B cell (primary cell): ENCODE measurements around the gene PRTG. TPM values are rescaled to one million over a fixed set of nuclear protein-coding genes. Genes with fewer than 3 reads are reported as not detected.

Experiments
- ATAC-seq: fragments of 200-7000 bp; cut with Tn5 transposase; one replicate; pipeline ENCODE4 v1.10.0; 2021; ENCODE audit warnings: low read depth, mild to moderate bottlenecking, moderate number of reproducible peaks, moderate library complexity
- CTCF ChIA-PET: fragments of 350-600 bp; sonication (Branson Sonifier 250); formaldehyde crosslinking; loops from one replicate; lab custom pipeline; 2021; ENCODE audit warnings: antibody characterized with exemption, inconsistent platforms; lab: Charles Lee
- POLR2A ChIA-PET: fragments of 350-600 bp; sonication (Branson Sonifier 250); formaldehyde crosslinking; loops from one replicate; lab custom pipeline; 2021; ENCODE audit warnings: antibody characterized with exemption; lab: Charles Lee
- DNase-seq: peaks from one replicate; pipeline ENCODE4 v3.0.0; 2013
- H2AFZ ChIP-seq: 2 replicates; pipeline ENCODE4 v1.6.1; 2012; ENCODE audit warnings: mild to moderate bottlenecking, low read depth, low read length; ENCODE audit not compliant: insufficient read depth, poor library complexity, severe bottlenecking
- H3K27ac ChIP-seq, 2 donors: 1 replicate in 1 of 2; 2 replicates in 1 of 2; pipeline ENCODE4 v1.5.1; 2012 to 2013; ENCODE audit warnings: low read length in 2 of 2, mild to moderate bottlenecking in 2 of 2, moderate library complexity in 1 of 2
- H3K27me3 ChIP-seq, 4 experiments: fragments of 200-600 bp in 1 of 4; sonication (generic) in 1 of 4; replicated peaks in 1 of 4; 1 replicate in 2 of 4; 2 replicates in 2 of 4; pipeline versions ENCODE4 v1.6.1 to v1.7.0; 2013 to 2016; ENCODE audit warnings: low read length in 3 of 4, mild to moderate bottlenecking in 2 of 4, mixed read lengths in 1 of 4, moderate library complexity in 1 of 4; ENCODE audit not compliant: insufficient read depth in 4 of 4, control insufficient read depth in 3 of 4; ENCODE audit errors: control extremely low read depth in 1 of 4
- H3K36me3 ChIP-seq, 2 experiments: replicated peaks in 1 of 2; 1 replicate in 1 of 2; 2 replicates in 1 of 2; pipeline versions ENCODE4 v1.6.1 to v1.7.1; 2013; ENCODE audit warnings: low read length in 1 of 2; ENCODE audit not compliant: insufficient read depth in 2 of 2, control insufficient read depth in 1 of 2; ENCODE audit errors: control extremely low read depth in 1 of 2, extremely low read depth in 1 of 2
- H3K4me1 ChIP-seq, 2 donors: fragments of 200-600 bp in 1 of 2; sonication (generic) in 1 of 2; 1 replicate in 1 of 2; 2 replicates in 1 of 2; pipeline versions ENCODE4 v1.5.1 to v1.6.1; 2013 to 2017; ENCODE audit warnings: low read length in 2 of 2; ENCODE audit not compliant: control insufficient read depth in 2 of 2, insufficient read depth in 2 of 2
- H3K4me2 ChIP-seq: replicated peaks from 2 replicates; pipeline ENCODE3; 2012; ENCODE audit warnings: mild to moderate bottlenecking, low read depth, low read length; ENCODE audit not compliant: poor library complexity, severe bottlenecking
- H3K4me3 ChIP-seq, 5 experiments: fragments of 200-600 bp in 1 of 5; sonication (generic) in 1 of 5; 1 replicate in 3 of 5; 2 replicates in 2 of 5; pipeline versions ENCODE4 v1.5.1 to v1.7.0; 2011 to 2016; ENCODE audit warnings: low read length in 4 of 5, mild to moderate bottlenecking in 4 of 5, low read depth in 2 of 5, control low read depth in 1 of 5, moderate library complexity in 1 of 5; ENCODE audit not compliant: insufficient read depth in 1 of 5; ENCODE audit errors: control extremely low read depth in 1 of 5, extremely low read depth in 1 of 5
- H3K79me2 ChIP-seq: fragments of 200-600 bp; sonication (generic); one replicate; pipeline ENCODE4 v1.6.0; 2016; ENCODE audit warnings: low read length; ENCODE audit not compliant: control insufficient read depth, insufficient read depth
- H3K9ac ChIP-seq: fragments of 200-600 bp; sonication (generic); 2 replicates; pipeline ENCODE4 v1.6.1; 2017; ENCODE audit warnings: mild to moderate bottlenecking, low read length, moderate library complexity
- H3K9me3 ChIP-seq, 3 donors: one replicate each; pipeline versions ENCODE4 v1.6.1 to v1.7.1; 2013; ENCODE audit warnings: low read length in 2 of 3; ENCODE audit not compliant: control insufficient read depth in 2 of 3, insufficient read depth in 1 of 3; ENCODE audit errors: control extremely low read depth in 1 of 3
- H4K20me1 ChIP-seq: 2 replicates; pipeline ENCODE4 v1.6.0; 2012; ENCODE audit warnings: mild to moderate bottlenecking, low read length; ENCODE audit not compliant: insufficient read depth, control insufficient read depth, poor library complexity, severe bottlenecking
- H3K27ac Mint-ChIP-seq: one replicate; pipeline ENCODE4 v1.8.0; 2021; ENCODE audit warnings: mixed read lengths
- H3K27me3 Mint-ChIP-seq: one replicate; pipeline ENCODE4 v1.8.0; 2021; ENCODE audit warnings: mixed read lengths
- H3K4me1 Mint-ChIP-seq: one replicate; pipeline ENCODE4 v1.8.0; 2021; ENCODE audit warnings: mixed read lengths
- H3K4me3 Mint-ChIP-seq: one replicate; pipeline ENCODE4 v1.8.0; 2021; ENCODE audit warnings: mixed read lengths
- H3K9me3 Mint-ChIP-seq: one replicate; pipeline ENCODE4 v1.8.0; 2022; ENCODE audit warnings: mixed read lengths; ENCODE audit not compliant: insufficient read depth
- EZH2 ChIP-seq: IDR thresholded peaks from 2 replicates; pipeline ENCODE4 v1.6.1; 2012; ENCODE audit warnings: borderline replicate concordance, low read depth, mild to moderate bottlenecking, moderate library complexity, low read length; ENCODE audit not compliant: insufficient read depth, poor library complexity, severe bottlenecking
- WGBS: methylation state at CpG from one replicate; pipeline ENCODE4 v1.1.5; 2013; ENCODE audit warnings: missing lambda C conversion rate; ENCODE audit not compliant: insufficient coverage; 5-methylcytosine and 5-hydroxymethylcytosine counted together
- intact Hi-C: fragments of 100-400 bp; cut with micrococcal nuclease; formaldehyde crosslinking; loops from one replicate; pipeline ENCODE4 v1.10.0; 2022
- polyA plus RNA-seq: library from polyadenylated mRNA; depleted of rRNA; stranded (reverse); fragments of >200 nt; gene quantifications from 2 replicates; pipeline ENCODE4 v1.2.3, GENCODE V29; 2012
- small RNA-seq: library from RNA; depleted of rRNA; stranded (forward); fragments of <200 nt; gene quantifications from one replicate; pipeline ENCODE3, GENCODE V24; 2012; ENCODE audit warnings: low replicate concordance, low read depth; ENCODE audit not compliant: insufficient read length
- total RNA-seq, 2 donors: library from RNA; stranded (reverse); fragments of 120-200 nt in 1 of 2; gene quantifications; 1 replicate in 1 of 2; 2 replicates in 1 of 2; pipeline versions ENCODE4 v1.2.3 to v1.2.4, GENCODE V29; 2013 to 2022
- TF ChIP-seq, protein P1 (sequence below): fragments of 200-600 bp; IDR thresholded peaks from one replicate; pipeline ENCODE4 v1.8.0; 2022; ENCODE audit warnings: antibody characterized with exemption, mild to moderate bottlenecking

PRTG gene
- total and polyA plus RNA-seq, 2 donors (not counting 1 experiment from before 2014, with no cell fraction given): not detected

DNA sequence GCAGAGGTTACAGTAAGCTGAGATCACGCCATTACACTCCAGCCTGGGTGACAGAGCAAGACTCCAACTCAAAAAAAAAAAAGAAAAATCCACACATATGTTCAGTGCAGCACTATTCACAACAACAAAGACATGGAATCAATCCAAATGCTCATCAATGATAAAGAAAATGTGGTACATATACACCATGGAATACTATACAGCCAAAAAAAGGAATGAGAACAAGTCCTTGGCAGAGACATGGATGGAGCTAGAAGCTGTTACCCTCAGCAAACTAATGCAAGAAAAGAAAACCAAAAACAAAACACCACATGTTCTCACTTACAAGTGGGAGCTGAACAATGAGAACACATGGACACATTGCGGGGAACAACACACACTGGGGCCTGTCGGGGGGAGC lies 180.4 kb downstream of the PRTG start:
- ATAC-seq: no peak

More for the DNA sequence above, 180.4 kb downstream of the PRTG start:
- H3K27me3 Mint-ChIP-seq: no peaks in the 10 kb centered on the region
- Histone ChIP-seq H3K4me3 (no peak overlapping the region), H3K79me2 (no peaks in the 10 kb centered on the region), H3K9ac (no peak overlapping the region), H3K36me3 (no peaks in the 10 kb centered on the region), H2AFZ (no peak overlapping the region), H3K9me3 (peaks cover 0 to 6% (median 1%) of the 10 kb centered on the region in 3 donors), H3K4me2 (no peak overlapping the region), H3K4me1 (no peaks in the 10 kb centered on the region), H3K27ac (no peak overlapping the region), H4K20me1 (no peaks in the 10 kb centered on the region), H3K27me3 (no peaks in the 10 kb centered on the region)
- WGBS: 89% methylated on average over 2 of the region's 3 CpGs
- POLR2A ChIA-PET: no interaction called here
- no peak overlapping the region for H3K27ac Mint-ChIP-seq
- CTCF ChIA-PET: no interaction called here
- no peaks in the 10 kb centered on the region for H3K4me1 Mint-ChIP-seq
- H3K9me3 Mint-ChIP-seq: peaks cover 12% of the 10 kb centered on the region
- intact Hi-C loops: no loop called here
- no peak overlapping the region for H3K4me3 Mint-ChIP-seq
- TF ChIP-seq EZH2: no peak
- TF ChIP-seq, protein P1, sequence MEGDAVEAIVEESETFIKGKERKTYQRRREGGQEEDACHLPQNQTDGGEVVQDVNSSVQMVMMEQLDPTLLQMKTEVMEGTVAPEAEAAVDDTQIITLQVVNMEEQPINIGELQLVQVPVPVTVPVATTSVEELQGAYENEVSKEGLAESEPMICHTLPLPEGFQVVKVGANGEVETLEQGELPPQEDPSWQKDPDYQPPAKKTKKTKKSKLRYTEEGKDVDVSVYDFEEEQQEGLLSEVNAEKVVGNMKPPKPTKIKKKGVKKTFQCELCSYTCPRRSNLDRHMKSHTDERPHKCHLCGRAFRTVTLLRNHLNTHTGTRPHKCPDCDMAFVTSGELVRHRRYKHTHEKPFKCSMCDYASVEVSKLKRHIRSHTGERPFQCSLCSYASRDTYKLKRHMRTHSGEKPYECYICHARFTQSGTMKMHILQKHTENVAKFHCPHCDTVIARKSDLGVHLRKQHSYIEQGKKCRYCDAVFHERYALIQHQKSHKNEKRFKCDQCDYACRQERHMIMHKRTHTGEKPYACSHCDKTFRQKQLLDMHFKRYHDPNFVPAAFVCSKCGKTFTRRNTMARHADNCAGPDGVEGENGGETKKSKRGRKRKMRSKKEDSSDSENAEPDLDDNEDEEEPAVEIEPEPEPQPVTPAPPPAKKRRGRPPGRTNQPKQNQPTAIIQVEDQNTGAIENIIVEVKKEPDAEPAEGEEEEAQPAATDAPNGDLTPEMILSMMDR: no peak
- no peak for DNase-seq

Small RNAs within 50 kb of the gene (small RNA-seq; reads per million reads assigned to genes)
- gene AC009997.1: not detected

Other genes with a start within 250 kb of the PRTG start
- 0.63 and 0.99 TPM in 2 replicates for gene DNAAF4, start 234.9 kb downstream of the PRTG start, total RNA-seq
- 0.22 TPM in 2 replicates for gene DNAAF4, start 234.9 kb downstream of the PRTG start, polyA plus RNA-seq
- 0.02 TPM in 1 of 2 replicates, not detected in the other for gene PYGO1, start 154.8 kb downstream of the PRTG start, total RNA-seq
- gene PYGO1, start 154.8 kb downstream of the PRTG start, polyA plus RNA-seq: not detected in 2 replicates